ENCODE measurements around the gene KPNB1. TPM values are rescaled to one million over a fixed set of nuclear protein-coding genes. Genes with fewer than 3 reads are reported as not detected.

The KPNB1 gene
- total and polyA plus RNA-seq, 10 of the 15 experiments (the other 5 are each of a cell fraction or from before 2014, with no cell fraction given), result 67.8 to 525 (median 246) TPM

GRCh38 chr17:47660064-47660492 lies 10.4 kb downstream of the KPNB1 start (continued):
- TF ChIP-seq BCL3 (IDR thresholded peaks at IDR 0.05; ENCODE audit: borderline replicate concordance, insufficient read depth, low read depth, low read length, poor library complexity, severe bottlenecking), result no peak
- TF ChIP-seq FOXM1 (IDR thresholded peaks at IDR 0.05; ENCODE audit: low read depth, low read length), result no peak
- TF ChIP-seq ZBTB33 (IDR thresholded peaks at IDR 0.05), result no peak
- TF ChIP-seq TCF7 (IDR thresholded peaks at IDR 0.05; ENCODE audit: borderline replicate concordance), result no peak
- no peak for TF ChIP-seq ETV6 (conservative IDR thresholded peaks at IDR 0.05 in 1 of 2, IDR thresholded peaks at IDR 0.05 in 1 of 2; ENCODE audit: borderline replicate concordance in 1 of 2, low read depth in 1 of 2)
- no peak for TF ChIP-seq TARDBP (IDR thresholded peaks at IDR 0.05; ENCODE audit: borderline replicate concordance)
- no peak for TF ChIP-seq PBX3 (IDR thresholded peaks at IDR 0.05; ENCODE audit: insufficient replicate concordance, low read depth, low read length)
- no peak for TF ChIP-seq ZNF592 (IDR thresholded peaks at IDR 0.05)
- 0 out of 2 replicates have a peak, but pooled peaks have one; percentile 14 for TF ChIP-seq IKZF1 (conservative IDR thresholded peaks at IDR 0.05)
- TF ChIP-seq HDAC2 (IDR thresholded peaks at IDR 0.05), result no peak
- TF ChIP-seq RUNX3 (IDR thresholded peaks at IDR 0.05; ENCODE audit: low read length), result peak; percentile 31; the same call in 1 of the 2 replicates
- no peak for TF ChIP-seq NR2F1 (conservative IDR thresholded peaks at IDR 0.05)
- 0 out of 4 replicates have a peak, but pooled peaks of 1 of the 2 experiments have one; percentile 23 for TF ChIP-seq EP300 (IDR thresholded peaks at IDR 0.05; ENCODE audit: borderline replicate concordance in 1 of 2, control insufficient read depth in 1 of 2, low read depth in 2 of 2, low read length in 2 of 2)
- TF ChIP-seq ZBTB11 (CRISPR knock-in tag; IDR thresholded peaks at IDR 0.05), result no peak
- no peak for TF ChIP-seq NFYB (IDR thresholded peaks at IDR 0.05; ENCODE audit: insufficient read depth, low read depth, low read length)
- no peak for TF ChIP-seq CHD2 (IDR thresholded peaks at IDR 0.05; ENCODE audit: borderline replicate concordance, low read depth, low read length)
- TF ChIP-seq MYB (IDR thresholded peaks at IDR 0.05; ENCODE audit: borderline replicate concordance, low read depth, low read length), result no peak

Measured in GM12878 (cell line).